H9 (cell line): ENCODE data around the gene ETV6. TPM values are rescaled to one million over a fixed set of nuclear protein-coding genes. Genes with fewer than 3 reads are reported as not detected.

Source experiments
- DNase-seq: peaks from one replicate; pipeline ENCODE4 v3.0.0-alpha.2; 2017
- H2AFZ ChIP-seq: one replicate; pipeline ENCODE4 v1.6.1; 2013; ENCODE audit warnings: mild to moderate bottlenecking, low read length, control low read depth, moderate library complexity
- H2AK5ac ChIP-seq: 2 replicates; pipeline ENCODE4 v1.6.1; 2013; ENCODE audit warnings: low read length, control low read depth, mixed read lengths; ENCODE audit not compliant: insufficient read length
- H2BK120ac ChIP-seq: one replicate; pipeline ENCODE4 v1.6.1; 2013; ENCODE audit warnings: low read depth, mild to moderate bottlenecking, low read length, control low read depth, inconsistent platforms; ENCODE audit not compliant: poor library complexity, severe bottlenecking
- H2BK12ac ChIP-seq: 2 replicates; pipeline ENCODE4 v1.6.1; 2013; ENCODE audit warnings: low read length, control low read depth, mixed read lengths, low read depth; ENCODE audit not compliant: insufficient read length
- H2BK15ac ChIP-seq: 2 replicates; pipeline ENCODE4 v1.6.1; 2013; ENCODE audit warnings: low read depth, low read length, control low read depth
- H2BK20ac ChIP-seq: one replicate; pipeline ENCODE4 v1.6.1; 2013; ENCODE audit warnings: low read depth, mild to moderate bottlenecking, low read length, control low read depth, inconsistent platforms; ENCODE audit not compliant: poor library complexity, severe bottlenecking
- H2BK5ac ChIP-seq: 2 replicates; pipeline ENCODE4 v1.6.1; 2013; ENCODE audit warnings: low read length, control low read depth, mixed read lengths; ENCODE audit not compliant: insufficient read length
- H3K14ac ChIP-seq: 2 replicates; pipeline ENCODE4 v1.6.1; 2013; ENCODE audit warnings: low read length, control low read depth; ENCODE audit not compliant: insufficient read depth
- H3K18ac ChIP-seq: 2 replicates; pipeline ENCODE4 v1.6.1; 2013; ENCODE audit warnings: low read depth, mild to moderate bottlenecking, mixed read lengths, low read length, control low read depth; ENCODE audit not compliant: insufficient read length
- H3K23ac ChIP-seq: 2 replicates; pipeline ENCODE4 v1.6.1; 2013; ENCODE audit warnings: low read length, control low read depth, mixed read lengths, low read depth; ENCODE audit not compliant: insufficient read length
- H3K23me2 ChIP-seq: 2 replicates; pipeline ENCODE4 v1.6.1; 2013; ENCODE audit warnings: low read depth, mild to moderate bottlenecking, mixed read lengths, low read length, control low read depth; ENCODE audit not compliant: insufficient read length, poor library complexity, severe bottlenecking
- H3K27ac ChIP-seq: 2 replicates; pipeline ENCODE4 v1.5.1; 2013; ENCODE audit warnings: low read length, control low read depth, mixed read lengths, low read depth; ENCODE audit not compliant: insufficient read length
- H3K27me3 ChIP-seq: 2 replicates; pipeline ENCODE4 v1.6.1; 2013; ENCODE audit warnings: low read length, control low read depth, inconsistent platforms; ENCODE audit not compliant: insufficient read depth
- H3K4ac ChIP-seq: 2 replicates; pipeline ENCODE4 v1.6.1; 2013; ENCODE audit warnings: low read depth, mild to moderate bottlenecking, control low read depth, inconsistent platforms, low read length, moderate library complexity
- H3K4me1 ChIP-seq: 2 replicates; pipeline ENCODE4 v1.6.1; 2013; ENCODE audit warnings: low read length, control low read depth, inconsistent platforms; ENCODE audit not compliant: insufficient read depth
- H3K4me2 ChIP-seq: 2 replicates; pipeline ENCODE4 v1.6.1; 2013; ENCODE audit warnings: low read length, control low read depth, mixed read lengths; ENCODE audit not compliant: insufficient read length, insufficient read depth
- H3K56ac ChIP-seq: 2 replicates; pipeline ENCODE4 v1.6.1; 2013; ENCODE audit warnings: low read depth, mild to moderate bottlenecking, mixed read lengths, low read length, control low read depth; ENCODE audit not compliant: insufficient read length
- H3K79me1 ChIP-seq: 2 replicates; pipeline ENCODE4 v1.6.1; 2013; ENCODE audit warnings: low read depth, mild to moderate bottlenecking, moderate library complexity, low read length, control low read depth, inconsistent platforms; ENCODE audit not compliant: insufficient read depth, poor library complexity, severe bottlenecking
- H3K79me2 ChIP-seq: 2 replicates; pipeline ENCODE4 v1.6.1; 2013; ENCODE audit warnings: low read length, control low read depth, inconsistent platforms; ENCODE audit not compliant: insufficient read depth
- H3K9ac ChIP-seq: 2 replicates; pipeline ENCODE4 v1.6.1; 2013; ENCODE audit warnings: low read length, control low read depth, mixed read lengths; ENCODE audit not compliant: insufficient read length; ENCODE audit errors: extremely low read depth
- H3K9me3 ChIP-seq: one replicate; pipeline ENCODE4 v1.6.1; 2013; ENCODE audit warnings: low read depth, low read length, inconsistent platforms; ENCODE audit not compliant: control insufficient read depth
- H3T11ph ChIP-seq: one replicate; pipeline ENCODE4 v1.6.1; 2013; ENCODE audit warnings: mild to moderate bottlenecking, low read length, control low read depth, inconsistent platforms
- H4K20me1 ChIP-seq: one replicate; pipeline ENCODE4 v1.6.1; 2013; ENCODE audit not compliant: control insufficient read depth, insufficient read length, insufficient read depth
- H4K5ac ChIP-seq: 2 replicates; pipeline ENCODE4 v1.6.1; 2013; ENCODE audit warnings: low read depth, mild to moderate bottlenecking, mixed read lengths, low read length, control low read depth; ENCODE audit not compliant: insufficient read length
- H4K8ac ChIP-seq: replicated peaks from 2 replicates; pipeline ENCODE4 v1.6.1; 2013; ENCODE audit warnings: low read length, control low read depth, mixed read lengths, low read depth; ENCODE audit not compliant: insufficient read length
- H4K91ac ChIP-seq: 2 replicates; pipeline ENCODE4 v1.6.1; 2013; ENCODE audit warnings: low read depth, mild to moderate bottlenecking, moderate library complexity, mixed read lengths, low read length, control low read depth; ENCODE audit not compliant: insufficient read length
- H3K27ac Mint-ChIP-seq, 3 experiments: 2 replicates in 2 of 3; 3 replicates in 1 of 3; pipeline ENCODE4 v1.8.0; 2020 to 2021; ENCODE audit warnings: mixed read lengths in 3 of 3, mild to moderate bottlenecking in 1 of 3, moderate library complexity in 1 of 3
- H3K27me3 Mint-ChIP-seq: 2 replicates; pipeline ENCODE4 v1.8.0; 2021; ENCODE audit warnings: low read depth, mild to moderate bottlenecking, moderate library complexity, mixed read lengths
- H3K36me3 Mint-ChIP-seq, 3 experiments: 2 replicates in 2 of 3; 3 replicates in 1 of 3; pipeline ENCODE4 v1.8.0; 2020 to 2021; ENCODE audit warnings: low read depth in 3 of 3, mixed read lengths in 3 of 3; ENCODE audit not compliant: insufficient read depth in 1 of 3
- H3K4me1 Mint-ChIP-seq, 2 experiments: 2 replicates each; pipeline ENCODE4 v1.8.0; 2020; ENCODE audit warnings: mixed read lengths in 2 of 2
- H3K4me3 Mint-ChIP-seq, 2 experiments: 2 replicates in 1 of 2; 3 replicates in 1 of 2; pipeline ENCODE4 v1.8.0; 2020 to 2021; ENCODE audit warnings: mild to moderate bottlenecking in 2 of 2, mixed read lengths in 2 of 2, moderate library complexity in 1 of 2
- H3K9me3 Mint-ChIP-seq, 2 experiments: 2 replicates in 1 of 2; 3 replicates in 1 of 2; pipeline ENCODE4 v1.8.0; 2020; ENCODE audit warnings: mild to moderate bottlenecking in 2 of 2, mixed read lengths in 2 of 2, moderate library complexity in 1 of 2
- WGBS: extraction: QIAGEN DNeasy Blood & Tissue Kit; methylation state at CpG from one replicate; pipeline ENCODE4 v1.1.7; 2013; ENCODE audit warnings: missing lambda C conversion rate, low lambda C conversion rate, mixed read lengths; ENCODE audit not compliant: insufficient read length; ENCODE audit errors: extremely low coverage; 5-methylcytosine and 5-hydroxymethylcytosine counted together
- total RNA-seq: library from RNA; stranded (reverse); gene quantifications from 2 replicates; pipeline ENCODE4 v1.2.1, GENCODE V29; 2021
- TF ChIP-seq, protein P1 (sequence below): fragments of 200-600 bp; sonication (generic); conservative IDR thresholded peaks from 3 replicates; pipeline ENCODE4 v1.8.0; 2021; ENCODE audit warnings: antibody characterized with exemption, mild to moderate bottlenecking

The ETV6 gene
- total RNA-seq, 1 experiment from 2014 or later: 28.7 TPM

DNA sequence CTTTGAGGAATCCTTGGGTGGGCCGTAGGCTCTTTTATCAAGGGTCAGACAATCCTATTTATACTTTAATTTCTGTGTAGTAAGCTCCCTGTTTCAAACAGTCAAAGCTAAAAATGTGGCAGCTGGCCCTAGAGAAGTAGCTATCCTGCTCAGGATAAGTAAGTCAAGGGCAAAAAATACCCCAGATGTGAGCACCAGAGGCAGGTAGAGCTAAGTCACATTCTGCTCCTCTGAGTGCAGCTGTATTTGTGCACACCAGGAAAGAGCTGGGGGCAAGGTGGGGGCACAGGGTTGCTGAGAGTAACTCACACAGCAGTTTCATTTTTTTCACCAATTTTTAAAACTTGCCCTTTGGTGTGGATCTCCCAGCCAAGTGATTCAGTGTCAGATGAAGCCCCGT lies 5.3 kb downstream of the ETV6 start:
- no CpG with 5 or more reads among the region's 2 CpGs for WGBS
- no peak overlapping the region for H4K5ac ChIP-seq
- no peak overlapping the region for H3K56ac ChIP-seq
- Mint-ChIP-seq H3K9me3 (no peaks in the 10 kb centered on the region), H3K4me1 (peaks cover 47 to 60% of the 10 kb centered on the region in 2 experiments), H3K36me3 (no peaks in the 10 kb centered on the region), H3K27ac (no peak overlapping the region; a peak in 1 of 7 replicates), H3K4me3 (no peak overlapping the region), H3K27me3 (no peaks in the 10 kb centered on the region)
- no peak overlapping the region for H4K8ac ChIP-seq
- H2BK15ac ChIP-seq: no peak overlapping the region
- H3K4ac ChIP-seq: no peak overlapping the region
- H2BK5ac ChIP-seq: no peak overlapping the region
- H3K4me2 ChIP-seq: no peak overlapping the region
- no peaks in the 10 kb centered on the region for H3K9me3 ChIP-seq
- H3K9ac ChIP-seq: no peak overlapping the region
- peaks cover 9% of the 10 kb centered on the region; the same call in 1 of the 2 replicates for H3K79me2 ChIP-seq
- H3K4me1 ChIP-seq: peaks cover 21% of the 10 kb centered on the region; the same call in 1 of the 2 replicates
- H3K27me3 ChIP-seq: no peaks in the 10 kb centered on the region
- no peak overlapping the region for H2AK5ac ChIP-seq
- H3K18ac ChIP-seq: no peak overlapping the region
- no peak overlapping the region for H2BK120ac ChIP-seq
- TF ChIP-seq, protein P1, sequence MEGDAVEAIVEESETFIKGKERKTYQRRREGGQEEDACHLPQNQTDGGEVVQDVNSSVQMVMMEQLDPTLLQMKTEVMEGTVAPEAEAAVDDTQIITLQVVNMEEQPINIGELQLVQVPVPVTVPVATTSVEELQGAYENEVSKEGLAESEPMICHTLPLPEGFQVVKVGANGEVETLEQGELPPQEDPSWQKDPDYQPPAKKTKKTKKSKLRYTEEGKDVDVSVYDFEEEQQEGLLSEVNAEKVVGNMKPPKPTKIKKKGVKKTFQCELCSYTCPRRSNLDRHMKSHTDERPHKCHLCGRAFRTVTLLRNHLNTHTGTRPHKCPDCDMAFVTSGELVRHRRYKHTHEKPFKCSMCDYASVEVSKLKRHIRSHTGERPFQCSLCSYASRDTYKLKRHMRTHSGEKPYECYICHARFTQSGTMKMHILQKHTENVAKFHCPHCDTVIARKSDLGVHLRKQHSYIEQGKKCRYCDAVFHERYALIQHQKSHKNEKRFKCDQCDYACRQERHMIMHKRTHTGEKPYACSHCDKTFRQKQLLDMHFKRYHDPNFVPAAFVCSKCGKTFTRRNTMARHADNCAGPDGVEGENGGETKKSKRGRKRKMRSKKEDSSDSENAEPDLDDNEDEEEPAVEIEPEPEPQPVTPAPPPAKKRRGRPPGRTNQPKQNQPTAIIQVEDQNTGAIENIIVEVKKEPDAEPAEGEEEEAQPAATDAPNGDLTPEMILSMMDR: no peak
- H3K79me1 ChIP-seq: no peaks in the 10 kb centered on the region
- H3K14ac ChIP-seq: no peak overlapping the region
- H3T11ph ChIP-seq: no peak overlapping the region
- no peak overlapping the region for H3K27ac ChIP-seq
- peaks cover 10% of the 10 kb centered on the region for H3K23me2 ChIP-seq
- H3K23ac ChIP-seq: no peak overlapping the region
- no peak overlapping the region for H2BK20ac ChIP-seq
- no peak overlapping the region for H4K91ac ChIP-seq
- DNase-seq: no peak
- no peak overlapping the region for H2BK12ac ChIP-seq
- H4K20me1 ChIP-seq: no peaks in the 10 kb centered on the region
- H2AFZ ChIP-seq: no peak overlapping the region
